Activated naive CD4-positive, alpha-beta T cell treated with anti-CD3 and anti-CD28 coated beads, Interleukin-2, amount 50 U/mL, for 72 hours (primary cell): ENCODE data around the gene THOC1. TPM values are rescaled to one million over a fixed set of nuclear protein-coding genes. Genes with fewer than 3 reads are reported as not detected.
"Not testable (repeated sequence)": the region's sequence is repeated elsewhere in the genome, so short reads cannot be mapped to it uniquely, and the experiment has no call there.

ENCODE experiments used
- ATAC-seq, 2 donors: fragments of 150-1000 bp; cut with Tn5 transposase; 2 replicates each; pipeline ENCODE4 v1.10.0; 2021; ENCODE audit warnings: mild to moderate bottlenecking in 2 of 2, moderate library complexity in 2 of 2
- DNase-seq, 2 donors: peaks; one replicate each; pipeline ENCODE4 v3.0.0; 2021 to 2022; ENCODE audit warnings: low spot score in 2 of 2
- H3K27ac Mint-ChIP-seq, 2 donors: one replicate each; pipeline ENCODE4 v1.8.0; 2022; ENCODE audit warnings: mild to moderate bottlenecking in 2 of 2, mixed read lengths in 2 of 2
- H3K36me3 Mint-ChIP-seq, 2 donors: one replicate each; pipeline ENCODE4 v1.8.0; 2022; ENCODE audit warnings: mixed read lengths in 2 of 2
- H3K9me3 Mint-ChIP-seq, 2 donors: one replicate each; pipeline ENCODE4 v1.8.0; 2022; ENCODE audit warnings: mixed read lengths in 2 of 2
- total RNA-seq, 2 donors: library from RNA; stranded (reverse); gene quantifications; one replicate each; pipeline ENCODE4 v1.2.3, GENCODE V29; 2022

THOC1 gene
- total RNA-seq, result 100 to 1,000 TPM in 1 of 2 donors, 10 to 100 TPM in 1; 84.6 to 107 TPM

DNA sequence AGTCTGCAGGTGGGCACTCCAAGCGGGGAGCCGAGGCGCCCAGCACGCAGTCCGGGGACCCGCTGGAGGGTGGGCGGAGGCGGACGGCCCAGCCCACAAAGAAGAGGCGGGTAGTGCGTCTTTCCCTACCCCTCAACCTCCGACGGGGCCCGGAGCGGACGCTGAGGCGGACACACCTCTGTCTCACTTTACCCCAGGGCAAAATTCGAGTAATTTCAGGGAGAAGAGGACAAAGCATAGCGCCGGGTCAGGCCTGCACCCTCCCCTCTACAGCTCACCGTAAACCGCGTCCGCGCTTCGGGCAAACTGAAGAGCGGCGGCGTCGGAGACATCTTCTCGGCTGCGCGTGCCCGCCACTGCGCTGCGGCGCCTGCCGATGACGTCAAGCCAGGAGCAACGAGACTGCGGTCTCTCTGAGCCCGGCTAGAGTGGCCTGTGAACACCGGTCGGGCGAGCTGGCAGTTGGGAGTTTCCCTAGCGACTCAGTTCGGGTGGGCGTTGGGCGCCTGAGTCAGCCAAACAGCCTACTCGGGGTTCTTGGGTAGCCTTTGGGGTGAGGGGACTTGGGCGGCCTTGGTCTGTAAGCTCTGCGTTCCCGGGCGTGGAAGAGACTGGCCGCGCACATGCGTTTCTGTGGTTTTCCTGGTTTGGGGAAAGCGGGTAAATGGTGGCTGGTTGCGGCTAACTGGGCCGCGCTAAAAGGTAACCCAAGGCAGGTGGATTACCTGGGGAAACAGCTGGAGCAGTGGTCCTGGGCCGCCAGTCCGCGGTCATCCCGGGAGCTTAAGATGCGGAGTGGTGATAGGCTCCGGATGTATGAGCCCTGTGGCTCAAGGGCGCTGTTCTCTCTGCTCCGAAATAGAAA is at the start of gene THOC1:
THOC1 (minus strand) TSS at position 360 of the 865 bp plus-strand sequence; CDS start at position 332, 28 bp downstream.
- peak; percentile 95 to 96 for ATAC-seq
- Mint-ChIP-seq H3K27ac (peak within 1 kb of the TSS; percentile 99 to 100), H3K9me3 (no peaks in the 10 kb centered on the region), H3K36me3 (peaks cover 17 to 28% of the 10 kb centered on the region in 2 donors)
- peak; percentile 90 to 96 for DNase-seq

- DNase-seq (no peak), ATAC-seq (no peak)
- H3K36me3 Mint-ChIP-seq, result no peaks in the 10 kb centered on the region
- no peak overlapping the region for H3K27ac Mint-ChIP-seq
- no peaks in the 10 kb centered on the region for H3K9me3 Mint-ChIP-seq
These were observed 49.8 kb upstream of the THOC1 start for GRCh38 chr18:317618-318017.

GRCh38 chr18:316393-316792 is 48.5 kb upstream of the THOC1 start:
- no peak for ATAC-seq
- no peaks in the 10 kb centered on the region for H3K9me3 Mint-ChIP-seq
- H3K36me3 Mint-ChIP-seq, result no peaks in the 10 kb centered on the region
- no peak overlapping the region for H3K27ac Mint-ChIP-seq
- DNase-seq, result no peak

DNA sequence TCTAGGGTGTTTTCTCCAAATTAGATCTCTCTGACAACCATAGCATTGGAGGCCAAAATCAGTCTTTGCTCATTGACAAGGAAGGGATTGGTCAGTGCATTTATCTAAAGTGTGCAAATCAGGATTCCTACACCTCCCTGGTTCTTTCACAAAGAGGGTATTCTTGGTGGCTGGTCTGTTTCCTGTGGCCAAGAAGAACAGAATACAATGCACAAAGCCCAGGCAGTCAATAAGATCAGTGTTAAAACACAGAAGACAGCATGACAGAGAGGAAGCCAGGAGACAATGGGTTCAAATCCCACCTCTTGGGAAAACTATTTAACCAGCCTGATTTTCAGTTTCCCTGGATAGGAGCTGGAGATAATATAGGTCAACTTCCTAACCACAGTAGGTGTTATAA is 46.1 kb upstream of the THOC1 start:
- Mint-ChIP-seq H3K9me3 (no peaks in the 10 kb centered on the region), H3K27ac (no peak overlapping the region), H3K36me3 (no peaks in the 10 kb centered on the region)
- DNase-seq, result no peak
- ATAC-seq, result no peak

DNA sequence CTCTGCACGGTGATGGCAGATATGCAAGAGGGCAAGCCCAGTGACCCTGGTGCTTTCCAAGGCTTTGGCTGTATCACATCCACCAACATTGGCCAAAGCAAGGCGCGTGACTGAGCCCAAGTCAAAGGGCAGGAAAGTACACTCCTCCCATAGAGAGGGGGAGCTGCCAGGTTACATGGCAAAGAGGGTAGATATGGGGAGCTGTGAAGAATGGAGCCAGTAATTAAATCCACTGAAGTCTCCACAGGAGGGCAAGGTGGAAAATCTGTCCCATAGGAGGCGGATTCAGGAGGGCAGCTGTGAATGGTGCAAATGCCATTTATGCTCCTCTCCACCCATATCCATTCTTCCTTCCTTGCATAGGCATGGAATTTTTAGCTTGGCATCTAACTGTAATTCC is 44.6 kb upstream of the THOC1 start:
- H3K27ac Mint-ChIP-seq, result no peak overlapping the region

DNA sequence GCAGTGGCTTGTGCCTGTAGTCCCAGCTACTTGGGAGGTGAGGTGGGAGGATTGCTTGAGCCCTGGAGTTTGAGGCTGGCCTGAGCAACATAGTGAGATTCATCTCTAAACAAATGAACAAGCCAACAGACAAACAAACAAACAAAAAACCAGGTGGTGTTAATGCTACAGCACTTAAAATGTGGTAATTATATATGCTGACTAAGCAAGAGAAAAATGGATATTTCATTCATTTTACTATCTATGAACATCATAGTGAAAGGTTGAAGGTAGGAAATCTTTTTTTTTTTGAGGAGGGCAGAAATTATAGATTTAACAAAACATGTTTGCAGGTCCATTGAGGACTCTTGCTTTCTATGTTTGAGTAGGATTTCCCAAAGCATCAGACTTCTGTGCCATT is 42.2 kb upstream of the THOC1 start:
- ATAC-seq, result no peak
- no peaks in the 10 kb centered on the region for H3K9me3 Mint-ChIP-seq

More for the DNA sequence above, 44.6 kb upstream of the THOC1 start:
- Mint-ChIP-seq H3K9me3 (no peaks in the 10 kb centered on the region), H3K36me3 (no peaks in the 10 kb centered on the region)
- DNase-seq (no peak), ATAC-seq (no peak)

DNA sequence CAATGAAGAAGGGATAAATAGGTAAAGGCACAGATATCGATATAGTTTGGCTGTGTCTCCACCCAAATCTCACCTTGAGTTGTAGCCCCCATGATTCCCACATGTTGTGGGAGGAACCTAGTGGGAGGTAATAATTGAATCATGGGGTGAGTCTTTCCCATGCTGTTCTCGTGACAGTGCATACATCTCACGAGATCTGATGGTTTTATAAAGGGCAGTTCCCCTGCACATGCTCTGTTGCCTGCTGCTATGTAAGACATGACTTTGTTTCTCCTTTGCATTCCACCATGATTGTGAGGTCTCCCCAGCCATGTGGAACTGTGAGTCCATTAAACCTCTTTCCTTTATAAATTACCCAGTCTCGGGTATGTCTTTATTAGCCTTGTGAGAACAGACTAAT is 40.2 kb upstream of the THOC1 start:
- H3K36me3 Mint-ChIP-seq, ATAC-seq, H3K9me3 Mint-ChIP-seq, H3K27ac Mint-ChIP-seq, DNase-seq: not testable (repeated sequence)

More for the DNA sequence above, 42.2 kb upstream of the THOC1 start:
- DNase-seq, result no peak
- Mint-ChIP-seq H3K36me3 (no peaks in the 10 kb centered on the region), H3K27ac (no peak overlapping the region)

- ATAC-seq (no peak), DNase-seq (no peak)
- H3K36me3 Mint-ChIP-seq, result no peaks in the 10 kb centered on the region
- no peaks in the 10 kb centered on the region for H3K9me3 Mint-ChIP-seq
- no peak overlapping the region for H3K27ac Mint-ChIP-seq
These were observed 38.9 kb upstream of the THOC1 start for GRCh38 chr18:306608-307255.

- DNase-seq (no peak), ATAC-seq (no peak)
- no peak overlapping the region for H3K27ac Mint-ChIP-seq
- H3K36me3 Mint-ChIP-seq, result no peaks in the 10 kb centered on the region
- no peaks in the 10 kb centered on the region for H3K9me3 Mint-ChIP-seq
These were observed 37.2 kb upstream of the THOC1 start for GRCh38 chr18:305003-305501.

DNA sequence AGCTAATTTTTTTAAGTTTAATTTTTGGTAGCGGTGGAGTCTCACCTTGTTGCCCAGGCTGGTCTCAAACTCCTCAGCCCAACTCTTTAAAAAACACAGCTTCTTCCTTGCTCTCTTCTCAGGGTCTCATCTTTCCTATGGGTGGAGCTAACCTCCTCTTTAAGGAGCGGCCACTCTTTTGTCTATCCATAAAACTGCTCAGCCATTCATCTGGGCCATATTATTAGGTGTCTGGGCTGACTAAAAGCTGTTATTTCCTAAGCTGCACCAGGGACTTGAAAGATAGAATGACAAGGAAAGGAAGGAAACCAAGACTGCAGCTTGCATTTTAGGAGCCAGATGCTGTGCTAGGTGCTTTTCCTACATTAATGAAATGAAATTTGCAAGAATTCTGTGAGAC is 35.8 kb upstream of the THOC1 start:
- Mint-ChIP-seq H3K36me3 (no peaks in the 10 kb centered on the region), H3K9me3 (no peaks in the 10 kb centered on the region), H3K27ac (no peak overlapping the region)
- DNase-seq, result no peak
- ATAC-seq, result no peak

- Mint-ChIP-seq H3K27ac (no peak overlapping the region), H3K36me3 (no peaks in the 10 kb centered on the region), H3K9me3 (no peaks in the 10 kb centered on the region)
- DNase-seq (no peak), ATAC-seq (no peak)
These were observed 35.2 kb upstream of the THOC1 start for GRCh38 chr18:303011-303410.

DNA sequence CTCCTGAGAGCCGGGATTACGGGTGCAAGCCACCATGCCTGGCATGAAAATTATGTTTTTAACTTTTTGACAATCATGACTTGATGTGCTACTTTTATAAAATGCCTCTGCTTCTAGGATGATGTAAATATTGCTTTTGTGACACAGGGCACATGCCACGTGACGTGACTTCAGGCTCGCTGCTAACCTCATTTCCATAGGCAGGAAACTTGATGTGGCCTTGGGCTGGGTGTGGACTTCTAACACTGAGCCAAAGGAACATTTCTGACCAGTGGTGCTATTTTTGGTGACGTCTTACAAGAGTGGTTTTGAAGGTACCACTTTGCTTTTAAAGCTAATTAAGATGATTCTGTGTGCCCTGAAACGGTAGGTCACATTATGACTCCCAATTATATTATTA is 34.2 kb upstream of the THOC1 start:
- ATAC-seq (no peak), DNase-seq (no peak)
- no peaks in the 10 kb centered on the region for H3K36me3 Mint-ChIP-seq
- H3K9me3 Mint-ChIP-seq, result no peaks in the 10 kb centered on the region
- H3K27ac Mint-ChIP-seq, result no peak overlapping the region

DNA sequence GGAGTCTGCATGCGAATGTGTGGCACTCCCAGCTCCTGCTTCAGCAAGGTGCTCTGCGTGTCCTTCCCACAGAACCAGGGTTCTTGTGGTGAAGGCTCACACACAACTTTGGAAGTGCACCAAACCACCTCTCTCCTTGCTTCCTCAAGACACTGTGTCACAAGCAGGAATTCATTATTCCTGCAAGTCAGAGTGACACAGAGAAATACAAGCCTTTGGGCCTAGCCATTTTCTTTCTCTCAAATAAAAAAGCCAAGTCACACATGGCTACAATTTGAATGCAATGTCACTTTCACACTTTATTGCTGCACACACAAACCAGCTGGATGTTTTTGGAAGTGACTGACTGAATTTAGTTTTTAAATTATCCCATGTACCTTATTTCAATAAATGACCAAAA is 30.1 kb upstream of the THOC1 start:
- Mint-ChIP-seq H3K9me3 (no peaks in the 10 kb centered on the region), H3K27ac (no peak overlapping the region), H3K36me3 (no peaks in the 10 kb centered on the region)
- DNase-seq (no peak), ATAC-seq (no peak)

DNA sequence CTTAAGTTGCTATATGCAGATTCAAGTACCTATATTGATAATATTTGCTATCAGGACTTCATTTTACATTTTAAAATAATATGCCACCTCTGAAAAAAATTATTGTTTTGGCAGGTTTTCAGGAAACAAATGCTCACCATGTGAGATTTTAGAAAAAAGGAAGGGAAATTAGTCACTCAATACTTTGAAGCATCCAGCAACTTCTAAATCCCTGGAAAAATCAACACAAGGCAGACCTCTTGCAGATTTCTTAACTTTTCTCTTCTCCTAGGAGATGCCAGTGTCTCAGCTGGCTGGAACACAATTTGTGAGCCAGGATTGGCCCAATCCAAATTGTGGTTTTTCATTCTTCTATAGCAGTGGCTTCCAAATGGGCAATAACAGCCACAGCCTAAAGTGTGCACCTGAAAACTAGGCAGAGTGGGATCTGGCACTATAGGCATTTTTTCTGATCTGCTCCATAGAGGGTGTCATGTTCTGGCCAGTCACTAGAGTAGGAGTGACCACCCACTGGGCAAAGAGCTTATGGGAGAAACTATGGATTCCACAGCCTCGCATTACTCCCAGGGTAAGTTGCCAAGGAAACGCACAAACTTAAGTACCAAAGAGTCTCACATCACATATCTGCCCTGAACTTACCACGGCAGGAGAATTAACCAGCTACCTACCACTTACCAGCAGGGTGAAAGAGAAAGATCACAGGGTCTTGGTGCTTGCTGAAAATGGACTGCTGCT is 28.1 kb upstream of the THOC1 start:
- Mint-ChIP-seq H3K9me3 (no peaks in the 10 kb centered on the region), H3K36me3 (no peaks in the 10 kb centered on the region), H3K27ac (no peak overlapping the region)
- ATAC-seq, result no peak
- DNase-seq, result no peak

- no peak for ATAC-seq
- no peak overlapping the region for H3K27ac Mint-ChIP-seq
- H3K9me3 Mint-ChIP-seq, result no peaks in the 10 kb centered on the region
- no peak for DNase-seq
- H3K36me3 Mint-ChIP-seq, result no peaks in the 10 kb centered on the region
These were observed 26.7 kb upstream of the THOC1 start for GRCh38 chr18:294566-294965.

- H3K9me3 Mint-ChIP-seq, result no peaks in the 10 kb centered on the region
- DNase-seq, result no peak
- H3K36me3 Mint-ChIP-seq, result no peaks in the 10 kb centered on the region
- no peak for ATAC-seq
- H3K27ac Mint-ChIP-seq, result no peak overlapping the region
These were observed 25.7 kb upstream of the THOC1 start for GRCh38 chr18:293536-293935.

GRCh38 chr18:292271-292670 is 24.4 kb upstream of the THOC1 start:
- no peaks in the 10 kb centered on the region for H3K9me3 Mint-ChIP-seq
- ATAC-seq, result no peak
- no peaks in the 10 kb centered on the region for H3K36me3 Mint-ChIP-seq
- no peak for DNase-seq
- H3K27ac Mint-ChIP-seq, result no peak overlapping the region
